HG03565 (cell line): Measurements from ENCODE around the gene ARHGEF4.

Source experiments
- ATAC-seq: cut with Tn5 transposase; IDR thresholded peaks from one replicate; pipeline ENCODE4 v1.9.1; 2021; ENCODE audit warnings: mild to moderate bottlenecking, moderate library complexity; ENCODE audit not compliant: unreplicated experiment

The ARHGEF4 gene

GRCh38 chr2:130849896-130850787, 13.4 kb downstream of the ARHGEF4 start:
- ATAC-seq: no peak

DNA sequence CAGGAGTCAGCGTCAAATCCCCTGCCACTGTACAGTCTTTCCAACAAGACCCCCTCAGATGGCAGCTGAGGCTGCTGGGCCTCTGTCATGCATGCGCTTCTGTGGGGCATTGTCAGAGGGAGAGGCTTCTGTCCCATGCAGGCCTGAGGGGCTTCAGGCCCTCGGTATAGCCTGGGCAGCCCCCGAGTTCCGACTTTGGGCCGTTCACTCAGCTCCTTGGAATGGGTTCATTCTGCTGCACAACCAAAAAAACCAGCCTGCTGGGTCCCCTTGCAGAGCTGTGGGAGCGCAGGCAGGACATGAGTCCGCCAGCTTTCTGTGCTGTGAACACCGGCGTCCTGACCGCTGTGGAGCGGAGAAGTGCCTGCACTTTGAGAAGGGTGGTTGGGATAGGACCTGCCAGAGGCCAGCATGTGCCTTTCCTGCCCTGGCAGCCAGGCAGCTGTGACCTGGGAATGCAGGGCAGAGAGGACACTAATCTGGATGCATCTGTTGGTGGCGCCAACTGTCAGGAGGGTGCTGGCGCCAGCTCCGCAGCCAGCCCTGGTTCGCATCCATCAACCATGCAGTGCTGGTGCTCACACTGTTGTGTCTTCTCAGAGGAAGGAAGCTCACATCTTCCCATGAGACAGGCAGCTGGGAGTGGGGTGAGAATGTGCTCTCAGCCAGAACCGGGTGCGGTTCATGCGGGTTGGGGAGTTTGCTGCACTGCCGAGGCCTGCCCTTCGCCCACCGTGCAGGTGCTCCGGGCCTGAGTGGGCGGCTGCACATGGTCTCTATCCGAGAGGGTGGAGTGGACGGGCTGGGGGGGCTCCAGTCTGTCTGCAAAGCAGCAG, 14.3 kb downstream of the ARHGEF4 start:
- ATAC-seq: no peak

DNA sequence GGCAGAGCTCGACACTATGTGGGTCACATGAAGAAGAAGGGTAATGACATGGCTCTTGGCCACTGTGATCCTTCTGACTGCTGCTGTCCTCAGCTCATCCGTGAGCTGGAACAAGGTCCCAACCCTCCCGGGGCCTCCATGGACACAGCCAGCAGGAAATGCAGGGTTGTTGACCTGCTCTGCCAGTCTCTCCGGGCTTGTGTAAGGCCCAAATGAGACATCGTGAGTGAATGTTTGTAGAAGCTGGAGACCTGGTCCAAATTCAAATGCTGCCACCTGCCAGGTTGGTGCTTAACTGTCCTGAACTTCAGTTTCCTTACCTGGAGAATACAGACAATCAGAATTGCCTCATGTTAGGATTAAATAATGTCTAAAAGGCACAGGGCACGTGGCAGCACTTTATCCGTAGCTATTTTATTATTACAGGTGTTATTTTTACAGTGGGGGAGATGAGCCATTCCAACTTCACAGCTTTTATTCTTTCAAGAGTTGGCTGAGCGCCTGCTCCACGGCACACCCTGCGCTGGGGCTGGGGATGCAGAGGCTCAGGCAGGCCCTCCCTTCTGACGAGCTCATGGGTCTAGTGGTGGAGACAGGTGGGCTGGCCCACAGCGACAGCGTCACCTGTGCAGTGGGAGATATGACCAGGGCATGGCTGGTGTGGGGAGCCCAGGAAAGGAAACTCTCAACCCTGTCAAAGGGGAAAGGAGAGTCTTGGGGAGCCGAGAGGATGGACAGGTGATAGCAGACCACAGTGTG, 15.1 kb downstream of the ARHGEF4 start:
- no peak for ATAC-seq

GRCh38 chr2:130852521-130853115, 15.9 kb downstream of the ARHGEF4 start:
- no peak for ATAC-seq

DNA sequence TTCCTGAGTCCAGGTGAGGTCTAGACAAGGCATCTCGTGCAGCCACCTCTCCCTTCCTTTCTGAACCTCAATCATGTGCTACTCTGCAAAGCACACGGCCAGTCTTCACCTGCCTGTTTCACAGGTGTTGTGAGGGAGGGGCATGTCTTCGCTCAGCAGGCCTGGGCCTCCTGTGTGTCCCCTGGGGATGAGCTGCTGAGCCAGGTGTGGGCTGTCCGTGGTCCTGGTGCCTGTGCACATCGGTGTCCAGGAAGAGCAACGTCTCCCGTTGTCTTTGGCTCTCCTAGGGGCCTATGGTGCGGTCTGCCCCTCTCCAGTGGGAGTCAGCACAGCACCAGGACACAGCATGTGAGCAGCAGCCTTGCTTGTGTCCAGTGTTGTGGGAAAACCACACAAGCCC, 16.7 kb downstream of the ARHGEF4 start:
- no peak for ATAC-seq

DNA sequence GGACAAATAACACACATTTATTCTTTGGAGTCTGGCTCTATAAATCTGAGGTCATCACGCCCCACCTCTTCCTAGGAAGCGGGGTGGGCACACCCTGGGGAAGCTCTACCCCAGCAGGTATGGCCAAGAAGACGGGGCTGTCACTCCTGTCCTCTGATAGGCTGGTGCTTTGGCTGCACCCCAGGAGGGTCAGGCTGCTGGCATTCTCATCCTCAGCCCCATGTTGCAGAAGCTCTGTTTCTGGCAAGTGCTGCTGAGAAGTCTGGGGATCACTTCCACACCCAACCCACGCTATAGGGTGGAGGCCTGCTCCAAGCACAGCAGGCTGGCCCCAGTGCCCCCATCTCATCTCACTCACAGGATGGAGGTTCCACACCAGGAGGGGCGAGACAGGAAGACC, 17.6 kb downstream of the ARHGEF4 start:
- no peak for ATAC-seq

DNA sequence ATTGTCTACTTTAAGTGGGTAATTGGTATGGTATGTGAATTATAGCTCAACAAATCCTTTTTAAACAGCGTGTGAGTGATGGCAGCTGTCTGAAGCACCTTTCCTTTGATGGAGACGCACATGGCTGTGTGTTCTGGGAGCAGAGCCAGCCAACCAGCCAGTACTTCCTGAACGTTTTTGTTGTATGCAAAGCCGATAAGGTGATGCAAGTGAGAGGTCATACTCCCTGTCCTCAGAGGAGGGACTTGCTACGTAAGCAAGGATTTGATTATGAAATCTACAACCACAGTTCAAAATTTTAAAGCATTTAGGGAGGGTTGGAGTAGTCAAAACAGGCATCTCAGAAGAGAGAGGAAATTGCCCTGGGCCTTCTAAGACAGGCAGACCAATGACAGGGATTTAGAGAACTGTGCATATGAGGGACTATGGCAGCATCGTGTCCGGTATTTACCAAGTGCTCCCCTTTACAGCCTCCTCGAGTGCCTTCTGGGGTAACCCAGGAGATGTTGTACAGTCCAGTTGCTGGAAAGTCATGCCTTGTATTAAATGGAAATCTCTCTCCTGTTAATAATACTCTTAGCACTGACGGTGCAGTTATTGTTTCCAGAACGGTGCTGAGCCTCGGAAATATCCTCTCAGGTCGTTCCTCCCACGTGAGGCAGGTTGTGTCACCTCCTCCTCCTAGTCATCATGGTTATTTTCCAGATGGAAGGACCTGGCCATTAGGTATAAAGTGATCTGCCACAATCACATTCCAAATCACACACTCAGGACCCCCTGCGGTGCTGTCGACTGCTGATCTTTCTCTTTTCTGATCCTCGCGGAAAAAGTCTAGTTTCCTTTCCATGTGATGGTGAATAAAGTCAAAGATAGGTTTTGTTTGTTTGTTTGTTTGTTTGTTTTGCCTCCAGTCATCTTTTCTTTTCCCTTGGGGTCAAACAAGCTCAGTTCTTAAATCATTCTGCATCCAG, 28.4 kb downstream of the ARHGEF4 start:
- no peak for ATAC-seq

GRCh38 chr2:130869441-130870160, 32.9 kb downstream of the ARHGEF4 start:
- no peak for ATAC-seq

DNA sequence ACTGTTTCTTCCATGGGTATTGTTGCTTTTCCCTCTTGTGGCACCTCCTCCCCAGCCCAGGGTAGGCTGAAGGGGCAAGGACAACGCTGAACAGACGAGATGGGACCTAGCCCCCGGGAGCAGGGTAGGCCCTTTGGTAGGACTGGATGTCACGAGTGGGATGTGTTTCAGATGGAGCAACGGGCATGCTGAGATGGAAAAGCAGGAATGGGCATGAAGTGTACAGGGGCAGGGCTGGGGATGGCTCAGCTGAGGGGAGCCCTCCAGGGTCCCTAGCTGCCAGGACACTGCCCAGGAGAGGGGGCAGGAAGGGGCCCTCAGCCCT, 33.4 kb downstream of the ARHGEF4 start:
- ATAC-seq: no peak

DNA sequence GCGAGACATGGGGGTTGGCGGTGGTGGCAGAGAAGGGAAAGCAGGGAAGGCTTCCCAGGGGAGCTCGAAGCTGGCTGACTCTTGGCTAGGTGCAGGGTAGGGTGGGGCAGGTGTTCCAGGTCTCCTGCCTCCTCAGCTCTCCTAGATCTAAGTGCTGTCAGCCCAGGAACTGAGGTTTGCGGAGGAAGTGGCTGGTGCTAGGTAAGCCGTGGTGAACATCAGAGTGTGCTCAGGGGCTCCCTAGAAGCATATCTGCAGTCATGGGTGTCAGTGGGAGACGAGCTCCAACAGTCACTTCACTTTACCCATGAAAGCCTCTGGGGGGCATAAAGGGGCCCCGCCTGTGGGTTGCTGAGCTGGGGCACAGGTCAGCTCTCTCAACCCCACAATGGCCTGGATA, 34.1 kb downstream of the ARHGEF4 start:
- ATAC-seq: no peak

GRCh38 chr2:130871843-130872740, 35.4 kb downstream of the ARHGEF4 start:
- no peak for ATAC-seq

DNA sequence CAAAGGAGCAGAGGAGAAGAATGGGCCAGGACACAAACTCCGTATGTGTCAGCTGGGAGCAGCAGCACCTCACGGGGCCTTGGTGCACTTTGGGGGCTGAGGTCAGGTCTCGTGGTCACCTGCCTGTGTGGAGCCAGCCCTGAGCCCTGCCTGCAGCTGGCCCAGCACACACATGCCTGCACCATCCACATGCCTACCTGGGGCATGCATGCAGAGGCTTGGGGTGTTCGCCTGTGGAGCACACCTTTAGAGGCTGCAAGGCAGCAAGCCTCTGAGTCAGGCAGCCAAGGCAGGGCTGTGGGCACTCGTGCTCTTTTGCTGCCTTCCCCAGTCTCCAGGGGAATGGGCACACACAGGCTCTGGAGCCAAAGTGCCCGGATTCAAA, 36.0 kb downstream of the ARHGEF4 start:
- no peak for ATAC-seq

GRCh38 chr2:130873700-130874346, 37.1 kb downstream of the ARHGEF4 start:
- peak; percentile 82 for ATAC-seq

DNA sequence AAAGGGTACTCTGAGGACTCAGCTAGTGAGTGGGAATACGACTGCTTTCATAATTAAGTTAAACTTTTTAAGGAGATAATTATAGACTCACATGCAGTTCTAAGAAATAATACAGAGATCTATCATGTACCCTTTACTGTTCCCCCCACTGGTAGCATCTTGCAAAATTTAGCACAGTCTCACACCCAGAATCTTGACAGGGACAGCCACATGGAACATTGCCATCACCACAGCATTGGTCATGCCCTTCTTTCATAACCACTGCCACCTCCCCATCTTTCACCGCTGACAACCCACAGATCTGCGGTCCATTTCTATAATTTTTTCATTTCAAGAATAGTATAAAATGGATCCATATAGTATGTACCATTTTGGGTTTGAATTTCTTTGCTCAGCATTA, 37.8 kb downstream of the ARHGEF4 start:
- ATAC-seq: no peak

- ATAC-seq: no peak
These were observed 39.2 kb downstream of the ARHGEF4 start for GRCh38 chr2:130875935-130876334.

DNA sequence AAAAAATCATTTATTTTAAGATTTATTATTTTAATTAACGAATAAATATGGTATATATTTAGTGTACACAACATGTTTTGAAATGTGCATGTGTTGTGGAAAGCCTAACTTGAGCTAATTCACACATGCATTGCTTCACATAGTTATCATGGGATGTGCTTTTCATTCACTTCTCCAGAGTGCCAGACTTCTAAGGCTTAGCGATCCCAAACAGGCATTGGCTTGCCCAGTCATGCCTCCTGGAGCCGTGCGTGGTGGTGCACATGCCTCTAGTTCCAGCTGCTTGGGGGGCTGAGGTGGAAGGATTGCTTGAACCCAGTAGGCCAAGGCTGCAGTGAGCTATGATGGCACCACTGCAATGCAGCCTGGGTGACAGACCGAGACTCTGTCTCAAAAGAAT, 40.5 kb downstream of the ARHGEF4 start:
- no peak for ATAC-seq

DNA sequence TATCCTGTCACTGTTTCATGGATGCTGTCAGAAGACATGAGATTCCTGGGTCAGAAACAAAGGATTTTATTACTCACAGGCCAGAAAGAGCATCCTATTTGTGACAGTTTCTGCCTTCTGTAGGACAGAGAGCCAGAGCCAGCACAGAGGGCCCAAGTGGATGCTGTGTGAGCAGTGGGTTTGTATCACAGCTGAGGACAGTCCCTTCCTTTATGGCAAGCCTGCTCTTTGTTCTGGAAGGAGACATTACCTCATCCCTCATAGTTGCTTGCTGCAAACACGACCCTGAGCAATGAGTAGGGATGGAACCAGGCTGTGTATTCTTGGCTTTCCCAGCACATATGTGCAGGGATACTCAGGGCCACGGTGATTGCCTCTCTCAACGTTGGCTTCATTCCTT, 41.6 kb downstream of the ARHGEF4 start:
- no peak for ATAC-seq

- ATAC-seq: no peak
These were observed 42.2 kb downstream of the ARHGEF4 start for GRCh38 chr2:130878933-130879332.
